HG02938 (cell line): ENCODE data around the gene RNF217.

Experiments used
- ATAC-seq: cut with Tn5 transposase; IDR thresholded peaks from one replicate; pipeline ENCODE4 v1.9.1; 2021; ENCODE audit warnings: mild to moderate bottlenecking, moderate library complexity; ENCODE audit not compliant: unreplicated experiment

Gene RNF217

GRCh38 chr6:124987999-124988591, 25.9 kb downstream of the RNF217 start:
- ATAC-seq: no peak

DNA sequence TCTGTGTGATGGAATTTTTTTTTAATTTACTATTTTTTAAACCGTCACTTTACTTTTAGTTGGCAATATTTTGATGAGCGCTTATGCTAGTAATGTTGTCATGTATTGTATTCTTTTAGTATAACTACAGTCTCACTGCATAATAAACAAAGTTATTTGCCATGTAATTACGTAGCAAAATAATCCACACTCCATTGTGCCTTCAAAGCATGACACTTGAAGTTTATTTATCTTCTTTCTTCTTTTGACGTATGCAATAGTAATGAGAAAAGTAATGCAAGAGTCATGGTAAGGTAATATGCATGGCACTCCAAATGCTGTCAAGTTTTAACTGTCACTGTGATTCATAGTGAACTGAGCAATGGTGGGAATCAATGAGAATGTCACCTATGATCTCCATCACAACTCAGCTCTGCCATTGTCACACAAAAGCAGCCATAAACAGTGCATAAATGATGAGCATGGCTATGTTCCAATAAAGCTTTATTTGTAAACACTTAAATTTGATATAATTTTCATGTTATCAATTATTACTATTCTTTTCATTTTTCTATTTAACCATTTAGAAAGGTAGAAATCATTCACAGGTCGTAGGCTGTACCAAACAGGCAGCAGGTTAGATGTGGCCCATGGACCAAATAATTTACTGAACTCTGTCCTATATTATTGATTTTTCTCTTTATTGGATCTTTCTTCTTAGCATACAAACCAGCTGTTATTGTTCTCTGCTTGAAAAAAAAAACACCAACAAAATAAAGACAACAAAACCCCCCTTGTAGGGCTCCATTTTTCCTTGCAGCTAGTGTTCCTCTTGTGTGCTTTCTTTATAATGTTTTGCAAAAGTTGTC, 27.1 kb downstream of the RNF217 start:
- ATAC-seq: no peak

GRCh38 chr6:124990988-124991387, 28.8 kb downstream of the RNF217 start:
- no peak for ATAC-seq

DNA sequence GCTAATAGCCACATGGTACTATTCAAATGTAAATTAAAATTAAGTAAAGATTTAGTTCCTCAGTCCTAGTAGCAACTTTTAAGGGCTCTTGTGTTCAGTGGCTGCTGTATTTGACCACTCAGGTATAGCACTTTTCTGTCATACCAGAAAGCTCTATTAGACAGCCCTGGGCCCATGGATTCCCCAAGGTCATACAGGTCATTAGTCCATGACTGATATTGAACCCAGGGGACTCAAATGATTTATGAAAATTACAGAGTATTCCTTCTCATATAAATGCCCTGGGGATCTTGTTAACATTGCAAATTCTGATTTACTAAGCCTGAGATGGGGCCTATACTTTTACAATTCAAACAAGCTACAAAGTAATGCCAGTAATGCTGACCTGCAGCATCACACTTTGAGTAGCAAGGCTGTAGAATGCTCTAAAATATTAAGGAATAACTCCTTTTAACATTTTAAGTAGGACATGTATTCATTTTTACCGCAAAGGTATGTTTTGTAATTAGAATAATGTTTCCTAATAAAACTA, 29.6 kb downstream of the RNF217 start:
- no peak for ATAC-seq

DNA sequence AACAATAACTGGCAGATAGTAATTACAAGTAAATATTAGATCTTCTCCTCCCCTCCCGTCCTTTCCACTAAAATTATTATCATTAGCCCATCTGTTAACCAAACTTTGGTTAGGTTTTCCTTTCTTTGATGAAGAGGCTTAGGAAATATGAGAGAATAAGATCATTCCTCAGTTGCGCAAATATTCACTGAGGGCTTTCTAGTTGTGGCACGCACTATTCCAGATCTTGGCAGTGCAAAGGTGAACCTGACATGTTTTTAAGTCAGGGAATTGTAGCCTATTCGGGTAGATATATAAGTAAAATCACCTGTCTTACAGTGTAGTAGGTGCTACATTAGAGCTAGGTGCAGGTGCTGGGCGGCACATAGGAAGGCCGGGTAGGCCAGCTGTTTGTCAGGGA, 31.1 kb downstream of the RNF217 start:
- no peak for ATAC-seq

- no peak for ATAC-seq
Observed at GRCh38 chr6:124994648-124995047, 32.4 kb downstream of the RNF217 start.

DNA sequence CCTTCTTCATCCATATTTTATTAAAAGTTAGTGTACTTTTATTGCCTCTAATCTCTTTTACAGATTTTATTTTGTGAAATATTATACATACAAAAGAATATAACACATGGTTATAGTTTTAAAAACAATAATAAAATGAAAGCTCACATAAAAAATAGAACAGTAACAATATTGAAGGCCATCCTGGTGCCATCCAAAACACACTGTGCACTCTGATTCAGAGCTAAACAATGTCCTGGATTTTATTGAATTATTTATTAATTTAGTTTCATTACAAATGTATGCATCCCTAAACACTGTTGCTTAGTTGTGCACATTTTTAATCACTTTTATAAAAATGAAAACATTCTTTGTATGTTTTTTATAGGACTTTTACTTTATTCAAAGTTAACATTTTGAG, 32.9 kb downstream of the RNF217 start:
- ATAC-seq: no peak

DNA sequence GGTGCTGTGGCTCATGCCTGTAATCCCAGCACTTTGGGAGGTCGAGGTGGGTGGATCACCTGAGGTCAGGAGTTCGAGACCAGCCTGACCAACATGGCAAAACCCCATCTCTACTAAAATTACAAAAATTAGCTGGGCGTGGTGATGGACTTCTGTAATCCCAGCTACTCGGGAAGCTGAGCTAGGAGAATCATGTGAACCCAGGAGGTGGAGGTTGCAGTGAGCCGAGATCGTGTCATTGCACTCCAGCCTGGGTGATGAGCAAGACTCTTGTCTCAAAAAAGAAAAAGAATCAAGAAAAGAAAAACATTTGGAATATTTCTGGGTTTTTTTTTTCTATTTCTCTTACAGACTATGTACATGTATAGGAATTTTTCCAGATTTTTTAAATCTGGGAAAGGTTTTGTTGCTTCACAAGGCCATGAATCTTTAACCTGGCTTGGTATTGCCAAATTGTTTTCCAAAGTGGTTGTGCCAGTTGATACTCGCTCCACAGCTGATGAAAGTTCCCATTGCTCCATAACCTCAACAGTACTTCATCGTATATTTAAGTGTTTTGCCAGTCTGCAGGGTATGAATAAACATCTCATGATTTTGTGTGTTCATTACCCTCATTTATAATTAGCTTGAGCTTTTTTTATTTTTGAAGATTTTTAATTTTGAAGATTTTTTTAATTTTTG, 33.5 kb downstream of the RNF217 start:
- no peak for ATAC-seq

DNA sequence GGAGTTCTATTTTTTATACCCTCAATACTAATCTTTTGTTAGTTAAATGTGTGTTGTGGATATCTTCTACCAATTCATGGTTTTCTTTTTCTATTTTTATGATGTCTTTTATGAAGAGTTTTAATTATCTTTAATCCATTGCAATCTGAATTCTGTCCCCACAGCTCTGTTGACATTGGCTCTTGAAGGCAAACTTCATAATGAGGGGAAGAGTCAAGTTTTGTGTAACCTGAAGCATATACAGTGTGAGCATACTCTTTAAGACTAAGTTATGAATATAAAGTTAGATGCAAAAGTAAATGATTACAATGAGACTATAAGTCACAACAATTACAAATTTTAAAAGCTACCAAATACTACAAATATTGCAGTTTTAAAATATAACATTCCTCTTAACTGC, 34.2 kb downstream of the RNF217 start:
- no peak for ATAC-seq

GRCh38 chr6:124997196-124997875, 35.1 kb downstream of the RNF217 start:
- no peak for ATAC-seq

DNA sequence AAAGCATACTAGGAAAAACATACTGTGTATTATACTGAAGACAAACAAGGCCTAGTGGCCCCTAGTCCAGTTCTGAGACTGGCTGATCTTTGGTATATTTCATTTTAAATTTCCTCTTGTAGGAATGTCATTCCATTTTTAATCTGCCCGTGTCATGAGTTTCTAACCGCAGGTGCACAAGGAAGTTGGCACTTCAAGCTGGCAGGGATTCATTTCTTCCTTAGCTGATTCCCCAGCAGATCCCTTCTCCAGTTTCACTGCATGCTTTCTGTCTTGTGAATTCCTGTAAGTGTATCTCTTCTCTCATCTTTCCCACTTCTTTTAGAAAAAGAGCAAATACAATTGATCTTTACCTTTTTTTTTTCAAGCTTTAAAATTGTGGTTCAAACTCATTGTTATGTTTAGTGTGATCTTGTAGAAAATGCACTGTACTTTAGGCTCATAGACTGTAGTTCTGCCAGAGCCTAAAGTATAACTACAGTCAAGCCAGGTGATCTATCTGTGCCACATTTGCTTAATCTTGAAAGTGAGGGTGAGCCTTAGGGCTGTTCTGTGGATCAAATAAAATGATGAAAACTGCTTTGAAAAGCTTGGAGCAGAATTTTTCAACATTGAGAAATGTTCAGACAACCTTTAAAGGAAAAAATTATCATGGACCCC, 37.0 kb downstream of the RNF217 start:
- no peak for ATAC-seq

DNA sequence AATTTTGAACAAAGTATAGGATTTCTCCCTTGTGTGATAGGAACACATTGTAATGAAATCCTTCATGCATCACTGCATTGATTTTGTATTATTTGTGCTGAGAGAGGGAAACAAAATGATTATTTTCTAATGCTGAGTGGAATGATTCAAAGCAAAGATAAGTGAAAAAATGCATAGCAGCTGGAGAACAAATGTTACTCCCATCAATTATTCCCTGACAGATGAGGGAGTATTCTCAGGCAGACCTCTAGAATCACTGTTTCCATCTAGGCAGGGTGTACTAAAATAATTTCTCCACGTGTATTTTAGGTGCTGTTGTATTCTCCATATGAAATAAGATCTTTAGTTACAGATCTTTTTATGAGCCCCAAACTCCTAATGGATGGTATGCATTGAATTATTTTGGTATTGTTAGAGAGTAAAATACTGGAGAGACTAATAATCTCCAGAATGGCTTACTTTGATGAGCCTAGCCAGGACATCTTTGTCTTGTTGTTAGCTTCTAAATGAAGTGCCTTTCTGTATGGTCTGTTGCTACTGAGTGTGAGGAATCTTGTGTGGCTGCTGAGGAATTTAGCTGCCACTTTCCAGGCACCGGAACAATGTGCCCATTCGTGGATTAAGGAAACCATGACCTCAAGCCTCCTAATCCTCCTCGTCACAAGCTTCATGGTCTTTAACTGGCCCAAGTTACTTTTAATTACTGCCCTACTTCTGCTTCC, 39.6 kb downstream of the RNF217 start:
- ATAC-seq: no peak

DNA sequence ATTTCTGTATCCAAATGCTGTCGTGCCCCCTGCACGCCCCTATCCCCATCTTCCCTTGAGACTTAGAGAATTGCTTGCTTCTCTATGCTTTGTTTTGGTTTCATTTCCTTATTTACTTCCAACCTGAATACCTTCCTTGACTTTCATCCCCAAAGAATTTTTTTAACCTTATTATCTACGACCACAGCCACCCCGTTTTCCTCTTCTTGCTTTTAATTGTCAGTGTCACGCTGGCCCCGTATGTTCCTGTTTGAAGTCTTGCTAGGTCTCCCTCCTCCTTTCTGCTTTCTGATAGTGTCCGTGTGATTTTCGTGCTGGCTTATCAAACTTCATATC, 40.1 kb downstream of the RNF217 start:
- no peak for ATAC-seq

DNA sequence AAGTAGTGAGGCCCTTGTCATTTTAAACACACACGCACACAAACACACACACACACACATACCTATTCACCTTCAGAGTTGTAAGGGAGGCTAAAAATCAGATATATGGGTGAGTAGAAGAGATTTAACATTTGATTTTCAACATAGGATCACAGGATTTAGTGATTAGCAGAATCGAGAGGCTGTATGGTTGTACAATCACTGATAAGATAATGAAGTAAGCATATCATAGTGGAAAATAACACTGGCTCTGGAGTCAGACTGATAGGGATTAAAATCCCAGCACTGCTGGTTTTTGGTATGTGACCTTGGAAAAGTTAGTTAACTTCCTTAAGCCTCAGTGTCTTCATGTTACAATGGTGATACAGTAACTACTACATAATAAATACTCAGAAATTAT, 40.8 kb downstream of the RNF217 start:
- ATAC-seq: no peak

DNA sequence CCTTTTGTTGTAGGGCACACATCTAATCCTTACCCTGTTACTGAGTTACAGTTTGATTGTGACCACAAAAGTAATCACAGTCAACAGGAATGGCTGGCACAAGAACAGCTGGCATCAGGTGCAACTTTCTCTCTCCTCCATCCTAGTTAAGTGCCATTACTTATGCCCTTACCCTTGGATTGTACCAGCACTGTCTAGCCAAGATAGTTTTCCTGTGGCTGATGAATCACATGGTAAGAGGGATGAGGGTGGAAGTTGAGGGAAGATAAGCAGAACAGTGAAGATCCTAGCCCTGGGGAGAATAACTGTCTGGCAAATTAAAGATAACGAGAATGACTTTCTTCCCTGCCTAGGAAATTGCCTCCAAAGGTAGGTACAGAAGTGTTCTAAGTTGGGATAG, 42.0 kb downstream of the RNF217 start:
- ATAC-seq: no peak

GRCh38 chr6:125004797-125005595, 42.8 kb downstream of the RNF217 start:
- no peak for ATAC-seq

DNA sequence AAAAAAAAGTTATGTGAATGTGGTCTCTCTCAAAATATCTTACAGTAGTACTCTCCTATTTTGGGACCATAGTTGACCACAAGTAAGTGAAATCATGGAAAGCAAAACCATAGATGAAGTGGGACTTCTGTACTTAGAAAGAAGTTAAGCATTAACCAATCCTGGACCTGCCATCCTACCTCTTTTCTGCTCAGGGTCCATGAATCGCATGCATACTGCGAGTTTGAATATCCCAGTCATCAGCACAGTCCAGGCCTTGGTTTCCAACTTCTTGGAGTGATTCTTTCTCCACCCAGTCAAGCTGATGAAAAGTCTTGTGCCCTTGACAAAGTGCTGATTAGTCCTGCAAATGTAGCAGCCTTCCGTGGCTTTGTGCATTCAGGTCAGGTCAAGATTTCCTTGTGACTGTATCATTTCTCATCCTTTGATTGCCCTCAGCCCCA, 46.0 kb downstream of the RNF217 start:
- no peak for ATAC-seq

- ATAC-seq: no peak
Observed at GRCh38 chr6:125008957-125009356, 46.7 kb downstream of the RNF217 start.

GRCh38 chr6:125009578-125009977, 47.3 kb downstream of the RNF217 start:
- no peak for ATAC-seq
